Measurements from ENCODE around the gene LNPK. TPM values are rescaled to one million over a fixed set of nuclear protein-coding genes. Genes with fewer than 3 reads are reported as not detected.
"Not testable (repeated sequence)": the region's sequence is repeated elsewhere in the genome, so short reads cannot be mapped to it uniquely, and the experiment has no call there.

The LNPK gene
- total RNA-seq, 2 experiments from 2014 or later: 18.0 to 38.3 TPM

GRCh38 chr2:175913267-175913666, 88.8 kb downstream of the LNPK start:
- H3K9me3 ChIP-seq (ENCODE audit: low read length); H3K4me1 ChIP-seq (ENCODE audit: insufficient read depth, low read length, poor library complexity, severe bottlenecking); DNase-seq (ENCODE audit: low spot score); BruUV-seq (replicated peaks); CTCF ChIA-PET (ENCODE audit: unreplicated experiment); H2AFZ ChIP-seq (ENCODE audit: low read length); intact Hi-C loops (cut with micrococcal nuclease; ENCODE audit: unreplicated experiment); H3K79me2 ChIP-seq (ENCODE audit: insufficient read depth, low read depth, low read length); H3K27ac ChIP-seq (ENCODE audit: low read depth, low read length, poor library complexity, severe bottlenecking); POLR2A ChIA-PET; H3K36me3 ChIP-seq (ENCODE audit: insufficient read depth, low read length); H3K9me2 ChIP-seq (ENCODE audit: insufficient read depth, low read length); H3K4me2 ChIP-seq (ENCODE audit: low read length); H4K20me1 ChIP-seq (ENCODE audit: insufficient read depth, low read length); H3K4me3 ChIP-seq (ENCODE audit: low read depth, low read length, poor library complexity, severe bottlenecking): not testable (repeated sequence)

GRCh38 chr2:175904035-175904434, 98.0 kb downstream of the LNPK start:
- intact Hi-C loops (cut with micrococcal nuclease; ENCODE audit: unreplicated experiment): no loop called here
- ChIA-PET CTCF (ENCODE audit: unreplicated experiment) (no interaction called here), POLR2A (no interaction called here)
- H3K4me1 ChIP-seq (ENCODE audit: insufficient read depth, low read length, poor library complexity, severe bottlenecking): no peaks in the 10 kb centered on the region
- no peaks in the 10 kb centered on the region for H3K9me2 ChIP-seq (ENCODE audit: insufficient read depth, low read length)
- no TSS peak for BruUV-seq (replicated peaks)
- H4K20me1 ChIP-seq (ENCODE audit: insufficient read depth, low read length): no peaks in the 10 kb centered on the region
- no peak overlapping the region for H2AFZ ChIP-seq (ENCODE audit: low read length)
- no peaks in the 10 kb centered on the region for H3K36me3 ChIP-seq (ENCODE audit: insufficient read depth, low read length)
- no peak overlapping the region for H3K4me2 ChIP-seq (ENCODE audit: low read length)
- no peak overlapping the region for H3K4me3 ChIP-seq (ENCODE audit: low read depth, low read length, poor library complexity, severe bottlenecking)
- DNase-seq (ENCODE audit: low spot score): no peak
- H3K27ac ChIP-seq (ENCODE audit: low read depth, low read length, poor library complexity, severe bottlenecking): no peak overlapping the region
- H3K9me3 ChIP-seq (ENCODE audit: low read length): no peaks in the 10 kb centered on the region
- no peaks in the 10 kb centered on the region for H3K79me2 ChIP-seq (ENCODE audit: insufficient read depth, low read depth, low read length)
- no peak for TF ChIP-seq EZH2phosphoT487 (IDR thresholded peaks at IDR 0.05; ENCODE audit: borderline replicate concordance, low read depth, low read length)
- no peak for TF ChIP-seq CTCF (conservative IDR thresholded peaks at IDR 0.05; ENCODE audit: low read length)

- no peaks in the 10 kb centered on the region for H4K20me1 ChIP-seq (ENCODE audit: insufficient read depth, low read length)
Measured at GRCh38 chr2:175903384-175903936, 98.6 kb downstream of the LNPK start.

GRCh38 chr2:175895957-175896356, 106.1 kb downstream of the LNPK start:
- H3K4me3 ChIP-seq (ENCODE audit: low read depth, low read length, poor library complexity, severe bottlenecking); H4K20me1 ChIP-seq (ENCODE audit: insufficient read depth, low read length); H3K4me1 ChIP-seq (ENCODE audit: insufficient read depth, low read length, poor library complexity, severe bottlenecking); H3K4me2 ChIP-seq (ENCODE audit: low read length); H3K9me3 ChIP-seq (ENCODE audit: low read length); H2AFZ ChIP-seq (ENCODE audit: low read length); H3K36me3 ChIP-seq (ENCODE audit: insufficient read depth, low read length); H3K27ac ChIP-seq (ENCODE audit: low read depth, low read length, poor library complexity, severe bottlenecking); H3K79me2 ChIP-seq (ENCODE audit: insufficient read depth, low read depth, low read length); CTCF ChIA-PET (ENCODE audit: unreplicated experiment); DNase-seq (ENCODE audit: low spot score); BruUV-seq (replicated peaks); intact Hi-C loops (cut with micrococcal nuclease; ENCODE audit: unreplicated experiment); H3K9me2 ChIP-seq (ENCODE audit: insufficient read depth, low read length); POLR2A ChIA-PET: not testable (repeated sequence)

More at GRCh38 chr2:175903384-175903936, 98.6 kb downstream of the LNPK start:
- Histone ChIP-seq H3K4me1 (ENCODE audit: insufficient read depth, low read length, poor library complexity, severe bottlenecking) (no peaks in the 10 kb centered on the region), H3K27ac (ENCODE audit: low read depth, low read length, poor library complexity, severe bottlenecking) (no peak overlapping the region), H3K4me3 (ENCODE audit: low read depth, low read length, poor library complexity, severe bottlenecking) (no peak overlapping the region), H3K36me3 (ENCODE audit: insufficient read depth, low read length) (no peaks in the 10 kb centered on the region), H3K79me2 (ENCODE audit: insufficient read depth, low read depth, low read length) (no peaks in the 10 kb centered on the region), H2AFZ (ENCODE audit: low read length) (no peak overlapping the region), H3K4me2 (ENCODE audit: low read length) (peak overlapping the region; percentile 13; the same call in 1 of the 2 replicates), H3K9me3 (ENCODE audit: low read length) (no peaks in the 10 kb centered on the region), H3K9me2 (ENCODE audit: insufficient read depth, low read length) (no peaks in the 10 kb centered on the region)
- intact Hi-C loops (cut with micrococcal nuclease; ENCODE audit: unreplicated experiment): no loop called here
- ChIA-PET POLR2A (interaction anchor here (0.6 kb wide), 1 partner anchor 98 kb away, joined by 3 read pairs; no protein-coding TSS in a partner anchor), CTCF (ENCODE audit: unreplicated experiment) (no interaction called here)
- no peak for DNase-seq (ENCODE audit: low spot score)
- BruUV-seq (replicated peaks): no TSS peak
- TF ChIP-seq CTCF (conservative IDR thresholded peaks at IDR 0.05; ENCODE audit: low read length): no peak
- TF ChIP-seq EZH2phosphoT487 (IDR thresholded peaks at IDR 0.05; ENCODE audit: borderline replicate concordance, low read depth, low read length): no peak

Measured in OCI-LY7 (cell line).